HS-5 (cell line): ENCODE data around the gene TENT4B.

Experiments
- DNase-seq: peaks from one replicate; pipeline ENCODE4 v3.0.0-alpha.2; 2012; ENCODE audit warnings: low read depth

TENT4B gene

GRCh38 chr16:50271148-50272041 is 118.3 kb downstream of the TENT4B start:
- no peak for DNase-seq

GRCh38 chr16:50272111-50272571 is 119.0 kb downstream of the TENT4B start:
- no peak for DNase-seq

DNA sequence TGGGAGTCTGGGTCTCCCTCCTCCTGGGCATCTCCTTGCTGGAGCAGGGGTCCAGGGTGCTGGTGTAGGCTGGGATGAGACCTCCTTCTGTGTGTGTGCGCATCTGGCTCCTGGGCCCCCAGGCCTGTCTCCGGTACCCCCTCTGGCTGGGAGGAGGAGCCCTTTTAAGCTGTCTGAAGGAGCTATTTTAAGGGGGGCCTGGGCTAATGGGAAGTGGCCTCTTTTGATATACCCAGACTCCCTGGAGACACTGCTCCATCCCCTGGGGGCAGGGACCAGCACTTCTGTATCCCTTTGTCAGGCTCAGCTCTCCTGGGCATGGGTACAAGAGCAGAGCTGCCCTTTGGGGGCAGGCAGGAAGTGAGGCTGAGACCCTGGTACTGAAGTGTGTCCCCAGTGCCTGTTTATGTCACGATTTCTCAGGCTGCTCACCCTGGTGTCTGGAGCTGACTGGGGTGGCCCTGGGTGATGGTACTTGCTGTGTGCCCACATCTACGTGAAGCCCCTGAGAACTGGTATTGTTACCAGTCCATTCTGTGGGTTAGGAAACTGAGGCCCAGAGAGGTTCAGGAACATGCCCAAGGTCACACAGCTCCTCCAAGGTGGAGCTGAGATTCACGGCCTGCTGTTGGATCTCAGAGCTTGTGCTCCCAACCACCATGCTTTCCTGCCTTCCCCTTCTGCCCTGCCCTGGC is 119.7 kb downstream of the TENT4B start:
- DNase-seq = no peak

- DNase-seq = no peak
These were observed 120.2 kb downstream of the TENT4B start for GRCh38 chr16:50273382-50273690.

DNA sequence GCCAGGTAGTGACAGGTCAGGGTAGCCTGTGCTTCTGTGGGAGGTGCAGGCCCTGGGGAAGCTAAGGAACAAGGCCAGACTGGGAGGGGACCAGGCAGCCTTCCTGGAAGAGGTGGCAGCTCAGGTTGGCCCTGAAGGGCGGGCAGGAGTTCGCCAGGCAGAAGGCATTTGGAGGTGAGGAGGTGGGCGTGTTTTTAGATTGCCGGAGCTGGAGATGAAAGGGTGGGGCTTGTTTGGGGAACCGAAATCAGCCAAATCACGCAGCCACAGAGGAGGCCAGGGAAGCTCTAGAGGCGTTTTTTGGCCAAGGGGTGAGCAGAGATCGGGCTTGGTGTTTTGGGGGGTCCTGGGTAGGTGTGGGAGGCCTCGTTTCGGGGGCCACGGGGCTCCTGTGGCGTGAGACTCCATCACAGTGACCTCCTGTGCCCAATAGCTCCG is 120.8 kb downstream of the TENT4B start:
- no peak for DNase-seq

DNA sequence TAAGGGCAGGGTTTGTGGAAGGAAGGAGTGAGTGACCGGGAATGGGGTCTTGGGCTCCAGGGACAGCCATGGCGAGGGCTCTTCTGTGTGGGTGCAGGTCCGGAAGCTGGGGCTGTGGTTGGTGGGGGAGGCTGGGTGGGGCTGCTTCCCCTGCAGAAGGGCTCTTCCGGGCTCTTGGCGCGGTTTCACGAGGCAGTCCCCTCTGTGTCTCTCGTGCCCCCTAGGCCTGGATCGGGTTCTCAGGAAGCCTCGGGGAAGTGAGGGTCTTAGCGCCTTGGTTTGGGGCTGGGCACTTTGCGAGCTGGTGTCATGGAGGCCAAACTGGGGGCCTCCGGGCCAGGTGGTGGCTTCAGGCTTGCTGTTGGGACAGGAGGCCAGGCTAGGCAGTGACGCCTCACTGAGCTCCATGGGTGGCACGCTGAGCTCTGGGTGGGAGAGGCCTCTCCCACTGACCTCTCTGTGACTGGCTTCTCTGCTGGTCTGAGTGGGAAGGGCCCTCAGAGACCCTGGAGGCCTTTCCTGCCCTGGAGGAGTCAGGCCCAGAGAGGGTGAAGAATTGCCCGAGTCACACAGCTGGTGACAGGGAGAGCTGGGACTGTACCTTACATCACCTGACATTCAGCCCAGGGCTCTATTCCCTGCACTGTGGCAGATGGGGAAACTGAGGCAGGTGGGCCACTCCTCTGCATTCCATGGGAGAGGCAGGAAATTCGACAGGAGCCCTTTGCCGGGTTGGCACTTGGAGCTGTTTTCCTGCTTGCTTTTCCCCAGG is 121.4 kb downstream of the TENT4B start:
- no peak for DNase-seq

- no peak for DNase-seq
These were observed 122.0 kb downstream of the TENT4B start for GRCh38 chr16:50275098-50275415.

DNA sequence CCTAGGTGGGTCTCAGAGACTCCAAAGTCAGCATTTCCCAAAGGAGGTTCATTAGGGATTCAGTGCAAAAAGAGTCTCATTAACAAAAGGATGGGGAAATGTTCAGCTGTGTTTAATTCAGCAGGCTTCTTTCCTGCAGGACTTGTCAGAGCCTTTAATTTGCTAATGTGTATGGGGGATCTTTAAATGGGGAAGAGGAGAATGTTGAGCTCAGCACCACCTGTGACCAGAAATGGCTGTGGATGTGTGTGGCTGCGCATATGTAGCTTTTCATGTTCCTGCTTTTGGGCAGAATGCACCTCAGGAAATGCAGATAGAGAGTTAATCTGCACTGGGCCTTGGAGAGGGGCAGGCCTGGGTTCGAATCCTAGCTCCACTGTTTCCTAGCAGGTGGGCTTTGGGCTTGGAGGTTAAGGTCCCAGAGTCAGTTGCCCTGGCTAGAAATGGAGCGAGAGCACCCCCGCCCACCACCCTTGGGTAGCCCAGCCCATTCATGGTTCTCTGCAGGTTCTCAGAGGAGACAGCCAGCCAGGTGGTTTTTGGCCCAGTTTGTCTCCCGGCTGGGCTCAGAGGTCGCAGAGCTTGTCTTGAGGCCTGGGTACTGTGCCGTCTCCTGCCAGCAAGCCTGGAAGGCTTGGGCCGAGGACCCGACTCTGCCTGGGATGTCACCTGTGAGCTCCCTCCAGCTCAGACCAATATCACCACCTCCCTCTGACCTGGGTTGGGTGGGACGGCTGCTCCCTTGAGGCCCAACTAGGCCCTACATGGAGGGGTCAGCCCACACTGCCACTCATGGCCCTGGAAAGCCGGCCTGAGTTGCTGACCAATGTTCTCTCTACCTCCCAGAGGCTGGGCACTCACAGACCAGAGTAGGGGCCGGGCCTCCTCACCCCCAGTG is 122.6 kb downstream of the TENT4B start:
- no peak for DNase-seq

DNA sequence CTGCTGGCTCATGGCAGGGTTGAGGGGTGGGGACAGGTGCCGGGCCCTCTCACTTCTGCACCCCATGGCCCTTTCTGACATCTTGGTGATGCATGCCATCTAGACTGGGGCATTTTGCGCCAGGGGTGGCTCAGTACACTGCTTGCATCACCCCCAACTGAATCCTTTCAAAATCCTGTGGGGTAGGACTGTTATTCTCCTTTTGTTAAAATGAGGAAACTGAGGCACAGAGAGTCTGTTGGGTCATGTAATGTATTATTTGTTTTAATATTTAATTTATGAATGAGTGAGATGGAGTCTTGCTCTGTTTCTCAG is 123.2 kb downstream of the TENT4B start:
- DNase-seq = no peak

GRCh38 chr16:50276801-50277555 is 123.9 kb downstream of the TENT4B start:
- no peak for DNase-seq

- no peak for DNase-seq
These were observed 125.1 kb downstream of the TENT4B start for GRCh38 chr16:50278251-50278650.

GRCh38 chr16:50279504-50279865 is 126.4 kb downstream of the TENT4B start:
- no peak for DNase-seq

- no peak for DNase-seq
These were observed 127.8 kb downstream of the TENT4B start for GRCh38 chr16:50280932-50281331.
